ENCODE results near the gene TSPAN18. TPM values are rescaled to one million over a fixed set of nuclear protein-coding genes. Genes with fewer than 3 reads are reported as not detected.

The TSPAN18 gene
- total RNA-seq, 2 donors from 2014 or later: 2.0 to 7.7 TPM

- no peak for DNase-seq (ENCODE audit: low spot score)
- Histone ChIP-seq H3K9me3 (no peaks in the 10 kb centered on the region), H3K27me3 (replicated peaks; ENCODE audit: insufficient read depth) (no peaks in the 10 kb centered on the region), H3K4me1 (ENCODE audit: control insufficient read depth in 1 of 2, low read depth in 2 of 2) (peaks cover 0 to 2% of the 10 kb centered on the region in 2 donors), H3K36me3 (no peaks in the 10 kb centered on the region), H3K4me3 (no peak overlapping the region), H3K27ac (no peak overlapping the region)
- ATAC-seq (ENCODE audit: insufficient number of reproducible peaks, low FRiP score, low read depth): no peak
- no peak for TF ChIP-seq CTCF (IDR thresholded peaks at IDR 0.05)
Measured at GRCh38 chr11:44811841-44812448, 85.2 kb downstream of the TSPAN18 start.

GRCh38 chr11:44812971-44813370, 86.2 kb downstream of the TSPAN18 start:
- no peak for ATAC-seq (ENCODE audit: insufficient number of reproducible peaks, low FRiP score, low read depth)
- H3K9me3 ChIP-seq: no peaks in the 10 kb centered on the region
- no peaks in the 10 kb centered on the region for H3K4me1 ChIP-seq (ENCODE audit: control insufficient read depth in 1 of 2, low read depth in 2 of 2)
- no peak overlapping the region for H3K4me3 ChIP-seq
- DNase-seq (ENCODE audit: low spot score): no peak
- no peak for TF ChIP-seq CTCF (IDR thresholded peaks at IDR 0.05)
- H3K36me3 ChIP-seq: no peaks in the 10 kb centered on the region
- no peaks in the 10 kb centered on the region for H3K27me3 ChIP-seq (replicated peaks; ENCODE audit: insufficient read depth)
- no peak overlapping the region for H3K27ac ChIP-seq

DNA sequence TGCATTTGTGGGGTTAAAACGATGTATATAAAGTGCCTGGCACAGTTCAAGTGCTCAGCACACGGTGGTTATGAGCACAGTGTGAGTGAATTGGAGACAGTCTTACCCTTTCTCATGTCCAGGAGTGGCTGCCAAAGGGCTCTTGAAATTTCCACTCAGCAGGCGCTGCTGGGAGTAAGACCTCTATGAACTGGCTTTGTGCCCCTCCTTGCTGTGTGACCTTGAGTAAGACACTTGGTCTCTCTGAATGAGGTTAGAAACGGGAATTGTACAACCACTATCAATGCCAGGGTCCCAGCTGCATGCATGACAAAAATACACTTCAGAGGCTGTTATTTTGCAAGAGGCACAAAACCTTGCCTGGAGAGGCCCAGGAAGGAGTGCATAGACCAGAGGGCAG, 86.6 kb downstream of the TSPAN18 start:
- Histone ChIP-seq H3K27ac (no peak overlapping the region), H3K9me3 (no peaks in the 10 kb centered on the region)

DNA sequence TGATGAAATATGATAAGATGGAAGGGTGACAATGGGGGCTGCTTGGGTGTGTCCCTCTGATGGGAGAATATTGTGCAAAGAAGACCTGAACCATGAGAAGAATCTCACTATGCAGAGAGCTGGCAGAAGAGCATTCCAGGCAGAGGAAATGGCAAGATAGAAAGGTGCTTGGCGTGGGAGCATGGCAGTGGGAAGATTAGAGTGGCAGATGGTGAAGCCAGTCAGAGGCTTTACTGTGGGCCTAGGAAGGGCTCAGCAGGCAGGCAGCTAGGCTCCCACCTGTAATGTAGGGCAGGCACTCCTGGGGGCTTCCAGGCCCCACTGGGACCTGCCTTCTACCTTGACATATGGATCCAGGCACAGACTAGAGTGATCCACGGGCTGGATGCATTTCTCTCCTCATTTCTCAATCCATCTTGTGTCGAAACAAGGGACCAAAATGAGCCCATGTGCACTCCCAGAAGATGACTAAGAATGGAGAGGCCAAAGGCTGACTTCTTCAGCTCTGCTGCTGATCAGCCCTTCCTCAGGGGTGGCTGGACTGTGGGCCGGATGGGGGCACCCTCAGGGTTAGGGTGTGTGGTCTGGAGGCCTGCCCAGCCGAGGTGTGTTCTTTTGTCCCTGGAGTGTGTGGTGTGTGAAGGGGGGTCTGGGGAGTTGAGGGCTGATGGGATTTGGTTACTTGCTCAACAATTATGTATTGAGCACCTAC, 88.3 kb downstream of the TSPAN18 start:
- no peak overlapping the region for H3K4me3 ChIP-seq
- H3K27ac ChIP-seq: no peak overlapping the region
- DNase-seq (ENCODE audit: low spot score) (no peak), ATAC-seq (ENCODE audit: insufficient number of reproducible peaks, low FRiP score, low read depth) (no peak)
- no peaks in the 10 kb centered on the region for H3K36me3 ChIP-seq
- no peaks in the 10 kb centered on the region for H3K9me3 ChIP-seq
- H3K27me3 ChIP-seq (replicated peaks; ENCODE audit: insufficient read depth): no peaks in the 10 kb centered on the region
- TF ChIP-seq CTCF (IDR thresholded peaks at IDR 0.05): no peak
- no peaks in the 10 kb centered on the region for H3K4me1 ChIP-seq (ENCODE audit: control insufficient read depth in 1 of 2, low read depth in 2 of 2)

More for the DNA sequence above, 86.6 kb downstream of the TSPAN18 start:
- no peaks in the 10 kb centered on the region for H3K4me1 ChIP-seq (ENCODE audit: control insufficient read depth in 1 of 2, low read depth in 2 of 2)
- DNase-seq (ENCODE audit: low spot score): no peak
- H3K4me3 ChIP-seq: no peak overlapping the region
- no peak for TF ChIP-seq CTCF (IDR thresholded peaks at IDR 0.05)
- ATAC-seq (ENCODE audit: insufficient number of reproducible peaks, low FRiP score, low read depth): no peak
- no peaks in the 10 kb centered on the region for H3K27me3 ChIP-seq (replicated peaks; ENCODE audit: insufficient read depth)
- no peaks in the 10 kb centered on the region for H3K36me3 ChIP-seq

DNA sequence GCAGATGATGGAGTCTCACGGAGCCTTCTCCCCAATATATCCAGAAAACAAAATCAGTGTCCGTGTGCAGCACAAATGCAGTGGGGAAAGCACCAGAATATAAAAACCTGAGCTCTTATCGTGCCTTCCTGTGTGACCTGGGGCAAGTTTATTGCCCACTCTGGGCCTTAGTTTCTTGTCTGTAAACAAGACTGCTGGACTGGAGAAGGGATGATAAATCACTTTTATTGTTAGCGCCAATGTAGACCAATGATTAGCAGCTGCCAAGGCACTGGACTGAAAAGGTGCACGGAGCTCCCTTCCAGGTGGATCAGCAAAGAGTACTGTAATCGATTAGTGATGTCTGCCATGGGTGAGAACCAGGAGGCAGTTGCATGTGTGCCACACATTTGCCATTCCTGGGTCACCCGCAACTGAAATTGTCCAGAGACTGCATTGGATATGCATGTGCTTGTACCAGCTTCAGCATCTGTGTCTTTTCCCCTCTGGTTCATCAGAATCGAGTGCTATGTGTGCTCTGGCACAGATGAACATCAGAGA, 89.2 kb downstream of the TSPAN18 start:
- Histone ChIP-seq H3K36me3 (no peaks in the 10 kb centered on the region), H3K4me1 (ENCODE audit: control insufficient read depth in 1 of 2, low read depth in 2 of 2) (no peaks in the 10 kb centered on the region), H3K9me3 (no peaks in the 10 kb centered on the region), H3K27me3 (replicated peaks; ENCODE audit: insufficient read depth) (no peaks in the 10 kb centered on the region), H3K27ac (no peak overlapping the region), H3K4me3 (no peak overlapping the region)
- DNase-seq (ENCODE audit: low spot score) (no peak), ATAC-seq (ENCODE audit: insufficient number of reproducible peaks, low FRiP score, low read depth) (no peak)
- no peak for TF ChIP-seq CTCF (IDR thresholded peaks at IDR 0.05)
